Activated effector memory CD4-positive, alpha-beta T cell treated with anti-CD3 and anti-CD28 coated beads, Interleukin-2, amount 50 U/mL, for 16 hours (primary cell): ENCODE measurements around the gene KIF1A.
"Not testable (repeated sequence)": the region's sequence is repeated elsewhere in the genome, so short reads cannot be mapped to it uniquely, and the experiment has no call there.

ENCODE experiments used
- DNase-seq: peaks from one replicate; pipeline ENCODE4 v3.0.0-alpha.2; 2020

Gene KIF1A

GRCh38 chr2:240694304-240694703 is 125.7 kb downstream of the KIF1A start:
- not testable (repeated sequence) for DNase-seq

DNA sequence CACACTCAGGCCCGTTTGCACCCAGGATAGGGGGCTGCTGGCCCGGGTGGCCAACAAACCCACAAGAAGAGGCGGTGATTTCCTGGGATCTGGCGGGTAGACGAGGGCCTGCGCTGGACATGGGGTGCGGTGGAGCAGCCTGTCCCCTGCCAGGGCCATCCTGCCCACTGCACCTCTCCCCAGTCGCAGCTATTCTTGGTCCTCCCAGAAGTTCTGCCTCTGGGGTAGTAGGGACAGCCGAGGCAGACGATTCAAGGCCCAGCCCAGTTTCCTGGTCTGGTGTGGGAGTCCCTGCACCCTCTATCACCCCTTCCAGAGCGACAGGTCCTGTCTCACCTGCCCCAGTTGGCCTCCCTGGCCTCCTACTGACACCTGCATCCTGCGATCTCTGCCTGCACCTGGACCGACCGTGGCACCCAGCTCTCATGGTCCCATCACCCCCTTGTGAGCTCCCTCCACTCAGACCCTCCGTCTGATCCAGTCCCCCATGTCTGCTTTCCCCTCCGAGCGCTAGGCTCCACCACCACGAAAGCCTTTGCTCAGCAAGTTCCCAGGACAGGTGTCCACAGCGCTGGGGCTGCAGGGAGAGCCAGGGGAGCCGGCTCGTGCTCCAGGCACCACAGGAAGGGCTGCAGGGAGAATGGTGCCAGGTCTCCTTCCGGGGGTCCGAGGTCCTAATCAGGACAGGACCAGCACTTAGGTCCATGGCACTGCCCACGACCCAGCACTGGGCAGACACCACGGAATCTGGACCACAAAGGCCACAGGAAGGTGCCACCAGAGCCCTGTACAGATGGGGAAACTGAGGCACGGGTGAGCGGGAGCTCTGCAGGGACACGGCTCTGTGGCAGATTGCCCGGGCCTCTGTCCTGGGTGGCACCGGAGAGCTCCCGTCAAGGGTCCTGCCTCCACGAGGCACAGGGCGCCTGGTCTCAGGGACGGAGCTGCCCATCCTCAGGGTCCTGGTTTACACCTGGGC is 127.1 kb downstream of the KIF1A start:
- not testable (repeated sequence) for DNase-seq

GRCh38 chr2:240691631-240692420 is 128.2 kb downstream of the KIF1A start, which contains the start of gene AQP12A:
TSS of gene AQP12A (plus strand) at chr2:240691866. CDS start at chr2:240691914, 48 bp downstream.
- peak; percentile 56 for DNase-seq

DNA sequence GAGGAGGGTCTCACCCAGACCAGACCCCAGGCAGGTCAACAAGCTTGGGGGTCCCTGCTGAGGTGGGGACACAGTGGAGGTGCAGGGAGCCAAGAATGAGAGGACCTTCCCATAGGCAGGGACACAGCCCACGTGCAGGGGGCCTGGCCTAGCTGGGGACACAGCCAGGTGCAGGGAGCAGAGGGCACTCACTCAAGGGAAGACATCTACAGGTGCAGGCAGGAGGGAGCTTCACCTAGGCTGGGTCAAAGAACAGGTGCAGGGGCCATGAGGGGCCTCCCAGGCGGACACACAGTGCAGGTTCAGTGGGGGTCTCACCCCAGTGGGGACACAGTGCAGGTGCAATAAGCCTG is 129.0 kb downstream of the KIF1A start:
- not testable (repeated sequence) for DNase-seq

- DNase-seq: peak; percentile 61
Measured at GRCh38 chr2:240690421-240691074, 129.5 kb downstream of the KIF1A start.

DNA sequence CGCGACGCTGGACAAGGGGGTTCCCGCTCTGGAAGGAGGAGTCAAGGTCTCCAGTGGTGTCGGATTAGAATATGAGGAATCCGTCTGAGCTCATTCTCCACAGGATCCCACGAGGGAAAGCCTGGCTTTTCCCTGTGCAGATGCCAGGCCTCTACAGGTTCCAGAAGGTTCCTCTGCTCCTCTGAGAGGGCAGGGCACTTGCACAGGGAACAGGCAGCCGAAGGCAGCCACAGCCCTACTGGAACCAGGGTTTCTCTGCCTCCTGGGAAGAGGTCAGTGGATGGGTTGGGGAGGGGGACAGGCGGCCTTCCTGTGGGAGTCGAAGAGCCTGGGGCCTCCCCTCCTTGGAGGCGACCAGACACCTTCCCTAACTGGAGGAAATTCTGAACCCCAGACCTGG is 130.0 kb downstream of the KIF1A start:
- DNase-seq: no peak

- DNase-seq: peak; percentile 51
Measured at GRCh38 chr2:240688553-240688919, 131.5 kb downstream of the KIF1A start.

- DNase-seq: no peak
Measured at GRCh38 chr2:240687741-240688552, 132.1 kb downstream of the KIF1A start.

GRCh38 chr2:240687045-240687740 is 132.8 kb downstream of the KIF1A start:
- DNase-seq: no peak

- DNase-seq: no peak
Measured at GRCh38 chr2:240686460-240686859, 133.6 kb downstream of the KIF1A start.

GRCh38 chr2:240685771-240686371 is 134.1 kb downstream of the KIF1A start:
- DNase-seq: no peak

DNA sequence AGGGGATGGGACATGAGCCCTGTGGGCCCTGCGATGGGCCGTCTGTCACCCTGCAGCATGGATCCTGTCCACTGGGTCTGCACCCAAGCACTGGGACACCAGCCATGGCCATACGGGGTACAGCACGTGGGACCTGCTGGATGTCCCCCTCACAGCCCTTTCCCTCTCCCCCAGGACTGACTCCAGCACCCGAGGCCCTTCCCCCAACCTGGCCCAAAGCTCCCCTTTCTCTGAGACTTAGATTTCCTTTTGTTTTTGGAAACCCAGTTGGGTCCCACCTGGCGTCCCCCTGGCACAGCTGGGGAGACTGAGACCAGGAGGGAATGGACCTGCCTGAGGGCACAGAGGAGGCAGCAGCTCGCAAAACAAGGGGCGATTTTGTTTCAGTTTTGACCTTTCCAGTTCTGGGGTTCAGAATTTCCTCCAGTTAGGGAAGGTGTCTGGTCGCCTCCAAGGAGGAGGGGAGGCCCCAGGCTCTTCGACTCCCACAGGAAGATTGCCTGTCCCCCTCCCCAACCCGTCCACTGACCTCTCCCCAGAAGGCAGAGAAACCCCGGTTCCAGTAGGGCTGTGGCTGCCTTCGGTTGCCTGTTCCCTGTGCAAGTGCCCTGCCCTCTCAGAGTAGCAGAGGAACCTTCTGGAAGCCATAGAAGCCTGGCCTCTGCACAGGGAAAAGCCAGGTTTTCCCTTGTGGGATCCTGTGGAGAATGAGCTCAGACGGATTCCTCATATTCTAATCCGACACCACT is 135.9 kb downstream of the KIF1A start:
- not testable (repeated sequence) for DNase-seq

- DNase-seq: not testable (repeated sequence)
Measured at GRCh38 chr2:240683329-240683979, 136.6 kb downstream of the KIF1A start.

GRCh38 chr2:240682431-240683224 is 137.4 kb downstream of the KIF1A start, which contains the start of gene AQP12B:
TSS of gene AQP12B (minus strand) at chr2:240682885. CDS start at chr2:240682837, 48 bp downstream.
- not testable (repeated sequence) for DNase-seq

- DNase-seq: not testable (repeated sequence)
Measured at GRCh38 chr2:240680185-240680584, 139.8 kb downstream of the KIF1A start.

- DNase-seq: not testable (repeated sequence)
Measured at GRCh38 chr2:240678909-240679308, 141.1 kb downstream of the KIF1A start.

- DNase-seq: not testable (repeated sequence)
Measured at GRCh38 chr2:240678043-240678442, 142.0 kb downstream of the KIF1A start.

- DNase-seq: not testable (repeated sequence)
Measured at GRCh38 chr2:240675345-240675744, 144.7 kb downstream of the KIF1A start.
